Breast epithelium (tissue), 4 donors: ENCODE data around the gene TANGO2. TPM values are rescaled to one million over a fixed set of nuclear protein-coding genes. Genes with fewer than 3 reads are reported as not detected.

Experiments used
- DNase-seq, 2 donors: peaks; one replicate each; pipeline ENCODE4 v3.0.0-alpha.2; 2019; ENCODE audit warnings: low spot score in 2 of 2
- H3K27ac ChIP-seq, 2 donors: fragments of 200-600 bp; sonication (generic) in 1 of 2; one replicate each; pipeline ENCODE4 v1.5.1; 2016 to 2019; ENCODE audit warnings: mild to moderate bottlenecking in 1 of 2
- H3K27me3 ChIP-seq, 2 donors: fragments of 200-600 bp; sonication (generic) in 1 of 2; one replicate each; pipeline versions ENCODE4 v1.5.1 to v1.6.0; 2017 to 2019; ENCODE audit warnings: control low read depth in 1 of 2, mild to moderate bottlenecking in 1 of 2
- H3K36me3 ChIP-seq: fragments of 200-600 bp; one replicate; pipeline ENCODE4 v1.5.1; 2019
- H3K4me1 ChIP-seq, 2 donors: fragments of 200-600 bp; sonication (generic); one replicate each; pipeline ENCODE4 v1.5.1; 2016 to 2019; ENCODE audit warnings: control low read depth in 1 of 2
- H3K4me3 ChIP-seq, 3 donors: fragments of 200-600 bp; sonication (generic); 1 replicate in 2 of 3; 2 replicates in 1 of 3; pipeline ENCODE4 v1.5.1; 2016 to 2019; ENCODE audit warnings: mild to moderate bottlenecking in 3 of 3, moderate library complexity in 2 of 3
- H3K9me3 ChIP-seq, 2 donors: fragments of 200-600 bp; sonication (generic) in 1 of 2; one replicate each; pipeline ENCODE4 v1.5.1; 2016 to 2019; ENCODE audit warnings: control low read depth in 1 of 2
- CTCF ChIP-seq, 3 donors: fragments of 450-650 bp; IDR thresholded peaks; one replicate each; pipeline ENCODE4 v1.5.1; 2016 to 2017; ENCODE audit warnings: antibody characterized with exemption in 3 of 3, mild to moderate bottlenecking in 3 of 3, moderate library complexity in 3 of 3
- POLR2A ChIP-seq: fragments of 450-650 bp; IDR thresholded peaks from one replicate; pipeline ENCODE4 v1.6.1; 2016; ENCODE audit warnings: antibody characterized with exemption, mild to moderate bottlenecking, moderate library complexity
- POLR2AphosphoS5 ChIP-seq, 3 donors: sonication (generic); formaldehyde crosslinking; IDR thresholded peaks; one replicate each; pipeline ENCODE4 v1.6.1; 2017; ENCODE audit warnings: antibody characterized with exemption in 3 of 3
- intact Hi-C: fragments of 100-400 bp; cut with DNase I; formaldehyde crosslinking; loops from one replicate; pipeline ENCODE4 v1.15.1; 2023; ENCODE audit warnings: low total_unique reads
- total RNA-seq, 3 donors: library from RNA; depleted of rRNA; stranded (reverse); fragments of >200 nt; gene quantifications; one replicate each; pipeline ENCODE4 v1.1.0, GENCODE V29; 2016

TANGO2 gene
- total RNA-seq, 3 donors from 2014 or later = 25.9 to 55.4 (median 33.4) TPM

DNA sequence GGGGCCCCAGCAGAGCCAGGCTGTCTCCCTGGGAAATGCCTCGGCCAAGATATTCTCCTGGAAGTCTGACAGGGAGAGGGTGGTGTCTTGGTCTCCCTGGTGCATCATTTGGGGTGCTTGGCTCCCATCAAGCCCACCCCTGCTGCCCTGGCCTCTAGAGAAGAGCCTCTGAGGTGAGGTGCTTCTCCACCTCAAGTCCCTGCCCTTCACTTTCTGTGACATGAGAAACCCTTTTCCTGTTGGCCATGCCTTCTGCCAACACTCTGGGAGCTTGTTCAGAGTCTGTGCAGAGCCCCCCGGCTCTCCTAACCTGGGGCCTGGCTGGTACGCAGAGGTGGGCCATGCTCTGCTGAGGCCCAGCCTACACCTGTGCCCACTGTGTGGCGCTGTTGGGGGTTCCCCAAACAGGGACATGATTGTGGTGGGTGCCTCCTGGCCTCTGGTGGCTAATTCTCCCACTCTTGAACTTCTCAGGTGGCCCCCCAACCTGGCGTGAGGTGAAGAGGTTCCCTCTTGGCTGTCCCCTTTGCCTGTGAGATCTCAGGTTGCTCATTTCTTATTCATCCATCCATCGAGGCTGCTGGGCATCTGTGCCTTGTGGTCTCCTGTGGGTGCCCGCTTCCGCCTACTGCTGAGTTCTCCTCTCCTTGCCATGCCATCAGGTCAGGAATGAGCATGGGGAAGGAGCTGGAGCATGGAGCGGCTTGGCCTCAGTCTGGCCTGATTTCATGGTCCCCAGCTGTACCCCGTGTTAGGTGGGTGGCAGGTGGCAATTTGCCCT lies 40.0 kb downstream of the TANGO2 start:
- H3K4me3 ChIP-seq = no peak overlapping the region

DNA sequence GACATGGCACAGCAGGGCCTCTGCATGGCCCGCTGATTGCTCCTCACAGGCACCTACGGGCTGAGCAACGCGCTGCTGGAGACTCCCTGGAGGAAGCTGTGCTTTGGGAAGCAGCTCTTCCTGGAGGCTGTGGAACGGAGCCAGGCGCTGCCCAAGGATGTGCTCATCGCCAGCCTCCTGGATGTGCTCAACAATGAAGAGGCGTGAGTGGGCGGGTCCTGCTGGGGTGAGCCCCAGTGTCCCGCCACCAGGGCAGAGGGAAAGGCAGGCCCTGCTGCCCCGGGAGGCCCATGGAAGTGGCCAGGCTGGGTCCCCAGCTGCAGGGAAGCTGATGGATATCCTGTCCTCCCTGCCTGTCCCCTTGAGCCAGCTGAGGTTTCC lies 40.6 kb downstream of the TANGO2 start:
- Histone ChIP-seq H3K4me1 (no peaks in the 10 kb centered on the region), H3K27me3 (no peaks in the 10 kb centered on the region), H3K36me3 (no peaks in the 10 kb centered on the region), H3K4me3 (no peak overlapping the region), H3K9me3 (no peaks in the 10 kb centered on the region), H3K27ac (no peak overlapping the region)
- intact Hi-C loops = loop anchor here (5.0 kb wide), 1 partner anchor 906 kb away; the partner anchor contains the start of gene AIFM3
- DNase-seq = no peak
- TF ChIP-seq POLR2A (no peak), CTCF (IDR thresholded peaks at IDR 0.05) (no peak), POLR2AphosphoS5 (IDR thresholded peaks at IDR 0.05) (no peak)

More for the DNA sequence above, 40.0 kb downstream of the TANGO2 start:
- Histone ChIP-seq H3K36me3 (no peaks in the 10 kb centered on the region), H3K27me3 (no peaks in the 10 kb centered on the region), H3K4me1 (no peaks in the 10 kb centered on the region), H3K9me3 (no peaks in the 10 kb centered on the region), H3K27ac (no peak overlapping the region)
- DNase-seq = no peak
- TF ChIP-seq CTCF (IDR thresholded peaks at IDR 0.05) (no peak), POLR2A (no peak)
- intact Hi-C loops = loop anchor here (5.0 kb wide), 1 partner anchor 906 kb away; the partner anchor contains the start of gene AIFM3

GRCh38 chr22:20062043-20062765 lies 41.3 kb downstream of the TANGO2 start:
- intact Hi-C loops = loop anchor here (5.0 kb wide), 1 partner anchor 905 kb away; the partner anchor contains the start of gene AIFM3
- Histone ChIP-seq H3K4me3 (no peak overlapping the region), H3K4me1 (no peaks in the 10 kb centered on the region), H3K27me3 (no peaks in the 10 kb centered on the region), H3K9me3 (no peaks in the 10 kb centered on the region), H3K27ac (no peak overlapping the region), H3K36me3 (no peaks in the 10 kb centered on the region)
- TF ChIP-seq POLR2AphosphoS5 (IDR thresholded peaks at IDR 0.05) = no peak
- TF ChIP-seq CTCF (IDR thresholded peaks at IDR 0.05) = no peak
- TF ChIP-seq POLR2A = no peak
- DNase-seq = no peak

- TF ChIP-seq POLR2AphosphoS5 (IDR thresholded peaks at IDR 0.05) (no peak), CTCF (IDR thresholded peaks at IDR 0.05) (no peak), POLR2A (no peak)
- Histone ChIP-seq H3K27me3 (no peaks in the 10 kb centered on the region), H3K9me3 (no peaks in the 10 kb centered on the region), H3K4me1 (no peaks in the 10 kb centered on the region), H3K4me3 (no peak overlapping the region), H3K36me3 (no peaks in the 10 kb centered on the region), H3K27ac (no peak overlapping the region)
- DNase-seq = no peak
- intact Hi-C loops = loop anchor here (5.0 kb wide), 1 partner anchor 905 kb away; the partner anchor contains the start of gene AIFM3
Measured at GRCh38 chr22:20062766-20063083, 41.8 kb downstream of the TANGO2 start.
